Daoy (cell line): ENCODE results near the gene C9orf57. TPM values are rescaled to one million over a fixed set of nuclear protein-coding genes. Genes with fewer than 3 reads are reported as not detected.
A peak's percentile ranks its signal among the peaks of the same experiment; 100 is the strongest.
"Not testable (repeated sequence)": the region's sequence is repeated elsewhere in the genome, so short reads cannot be mapped to it uniquely, and the experiment has no call there.

ENCODE experiments used
- DNase-seq: peaks from one replicate; pipeline ENCODE4 v3.0.0-alpha.2; 2015; ENCODE audit warnings: low read depth
- total RNA-seq: library from RNA; depleted of rRNA; stranded (reverse); fragments of >200 nt; shearing (Covaris generic); gene quantifications from 2 replicates; pipeline ENCODE4 v1.2.3, GENCODE V29; 2014; rRNA removed

C9orf57 gene
- total RNA-seq, 1 experiment from 2014 or later = not detected

GRCh38 chr9:72023596-72023995, 36.8 kb downstream of the C9orf57 start:
- DNase-seq = no peak

- DNase-seq = peak; percentile 78
These were observed 37.6 kb downstream of the C9orf57 start for GRCh38 chr9:72022841-72023240.

- DNase-seq = peak; percentile 8
These were observed 47.1 kb downstream of the C9orf57 start for GRCh38 chr9:72013292-72013760.

GRCh38 chr9:72012646-72013045, 47.8 kb downstream of the C9orf57 start:
- no peak for DNase-seq

- not testable (repeated sequence) for DNase-seq
These were observed 52.7 kb downstream of the C9orf57 start for GRCh38 chr9:72007726-72008125.

GRCh38 chr9:72006501-72006900, 53.9 kb downstream of the C9orf57 start:
- peak; percentile 27 for DNase-seq

- no peak for DNase-seq
These were observed 55.0 kb downstream of the C9orf57 start for GRCh38 chr9:72005451-72005850.

Other genes starting within 250 kb of the C9orf57 start
- 21.4 and 24.9 TPM in 2 replicates for gene ABHD17B, start 149.4 kb downstream of the C9orf57 start, total RNA-seq
- gene C9orf85, start 149.0 kb downstream of the C9orf57 start, total RNA-seq = 28.6 and 66.3 TPM in 2 replicates
- gene GDA, start 88.8 kb upstream of the C9orf57 start, total RNA-seq = 1.0 and 3.7 TPM in 2 replicates